GM18951 (cell line): ENCODE data around the gene RGCC.
A peak's percentile ranks its signal among the peaks of the same experiment; 100 is the strongest.

Experiments
- POLR2A ChIP-seq: IDR thresholded peaks from 4 replicates; pipeline ENCODE4 v1.6.1; 2011; ENCODE audit warnings: mild to moderate bottlenecking; ENCODE audit not compliant: insufficient read length, insufficient read depth; ENCODE audit errors: extremely low read depth
- in situ Hi-C: fragments of 300-500 bp; cut with MboI; formaldehyde crosslinking; loops from one replicate; pipeline ENCODE4 v1.12.0; 2022; ENCODE audit warnings: low sequenced_read_pairs, mixed read lengths, inconsistent platforms; ENCODE audit not compliant: unreplicated experiment

The RGCC gene

DNA sequence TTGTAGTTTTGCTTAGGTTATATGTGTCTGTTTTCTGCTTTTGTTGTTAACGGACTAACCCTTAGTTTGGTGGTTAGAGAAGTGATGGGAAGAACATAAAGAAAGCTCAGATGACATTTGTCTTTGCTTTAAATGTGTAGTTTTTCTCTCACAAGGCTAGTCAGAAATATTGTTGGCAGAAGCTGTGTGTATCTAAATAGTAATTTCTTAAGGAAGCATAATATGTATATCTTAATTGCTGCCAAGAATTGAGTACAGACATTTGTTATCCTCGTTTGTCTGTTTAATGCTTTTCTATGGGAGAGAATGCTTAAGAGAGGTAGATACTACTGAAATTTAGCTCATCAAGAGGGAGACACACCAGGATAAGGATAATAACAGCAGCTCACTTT is 2.7 kb downstream of the RGCC start:
- no peak for TF ChIP-seq POLR2A
- in situ Hi-C loops = no loop called here

DNA sequence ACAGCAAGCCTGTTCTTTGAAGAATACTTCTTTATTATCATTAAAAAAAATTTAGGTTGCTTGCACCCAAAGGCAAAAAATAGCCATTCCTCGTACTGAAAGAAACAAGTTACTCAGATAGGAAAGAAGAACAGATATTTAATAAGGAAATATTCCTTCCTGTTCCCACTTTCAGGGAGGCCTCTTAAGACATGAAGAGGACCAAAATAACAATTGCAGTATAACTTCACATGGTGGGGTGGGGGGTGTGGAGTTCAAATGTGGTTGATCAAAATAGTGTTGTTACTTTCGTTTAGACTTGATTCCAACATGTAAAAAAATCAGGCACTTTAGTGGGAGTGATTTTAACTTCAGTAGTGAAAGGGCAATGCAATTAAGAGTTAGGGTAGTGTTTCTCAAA is 3.6 kb downstream of the RGCC start:
- no peak for TF ChIP-seq POLR2A
- in situ Hi-C loops = no loop called here

DNA sequence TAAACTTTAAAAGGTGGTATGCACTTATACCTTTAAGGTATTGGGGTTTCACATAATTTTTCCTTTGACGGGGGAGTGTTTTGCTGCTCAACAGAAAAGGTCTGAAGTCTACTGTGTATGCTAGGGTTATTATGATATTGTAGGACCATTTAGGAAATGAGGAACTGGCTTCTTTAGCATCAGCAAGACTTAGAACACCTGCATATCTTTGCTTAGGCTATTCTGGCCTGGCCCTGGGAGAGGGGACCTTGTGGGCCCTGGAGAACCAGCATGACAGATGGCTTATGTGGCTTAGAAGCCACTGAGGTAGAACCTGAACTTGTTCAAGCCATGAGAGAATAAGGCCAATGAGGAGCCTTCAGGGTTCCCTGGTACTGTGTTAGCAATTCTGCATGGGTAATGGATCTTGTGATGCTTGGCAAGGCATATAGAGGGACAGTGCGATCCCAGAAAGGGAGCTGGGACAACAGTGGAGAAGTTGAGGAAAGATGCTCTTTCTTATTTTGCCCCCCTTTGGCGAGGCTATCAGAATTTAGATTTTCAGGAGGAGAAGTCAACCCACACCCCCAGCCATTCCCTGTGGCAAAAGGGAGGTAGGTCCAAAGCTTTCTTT is 4.3 kb downstream of the RGCC start:
- no peak for TF ChIP-seq POLR2A
- in situ Hi-C loops = no loop called here

DNA sequence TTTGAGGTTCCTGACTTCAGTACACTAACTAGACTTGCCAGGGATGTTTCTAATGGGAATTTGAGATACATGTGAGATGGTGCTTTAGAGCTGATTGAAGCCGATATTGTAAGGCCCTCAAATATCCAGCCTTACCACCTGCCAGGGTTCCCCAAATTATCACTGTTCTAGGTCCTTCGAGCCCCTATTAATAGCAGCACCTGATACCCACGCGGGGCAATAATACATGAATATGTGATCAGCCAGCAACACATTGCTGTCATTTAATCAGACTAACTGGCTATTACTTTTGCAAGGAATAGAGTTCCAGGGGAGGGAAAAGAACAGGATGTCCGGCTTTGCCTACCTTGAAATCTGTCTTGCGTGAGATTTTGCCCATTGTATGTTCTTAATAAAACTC is 5.1 kb downstream of the RGCC start:
- no peak for TF ChIP-seq POLR2A
- in situ Hi-C loops = no loop called here

DNA sequence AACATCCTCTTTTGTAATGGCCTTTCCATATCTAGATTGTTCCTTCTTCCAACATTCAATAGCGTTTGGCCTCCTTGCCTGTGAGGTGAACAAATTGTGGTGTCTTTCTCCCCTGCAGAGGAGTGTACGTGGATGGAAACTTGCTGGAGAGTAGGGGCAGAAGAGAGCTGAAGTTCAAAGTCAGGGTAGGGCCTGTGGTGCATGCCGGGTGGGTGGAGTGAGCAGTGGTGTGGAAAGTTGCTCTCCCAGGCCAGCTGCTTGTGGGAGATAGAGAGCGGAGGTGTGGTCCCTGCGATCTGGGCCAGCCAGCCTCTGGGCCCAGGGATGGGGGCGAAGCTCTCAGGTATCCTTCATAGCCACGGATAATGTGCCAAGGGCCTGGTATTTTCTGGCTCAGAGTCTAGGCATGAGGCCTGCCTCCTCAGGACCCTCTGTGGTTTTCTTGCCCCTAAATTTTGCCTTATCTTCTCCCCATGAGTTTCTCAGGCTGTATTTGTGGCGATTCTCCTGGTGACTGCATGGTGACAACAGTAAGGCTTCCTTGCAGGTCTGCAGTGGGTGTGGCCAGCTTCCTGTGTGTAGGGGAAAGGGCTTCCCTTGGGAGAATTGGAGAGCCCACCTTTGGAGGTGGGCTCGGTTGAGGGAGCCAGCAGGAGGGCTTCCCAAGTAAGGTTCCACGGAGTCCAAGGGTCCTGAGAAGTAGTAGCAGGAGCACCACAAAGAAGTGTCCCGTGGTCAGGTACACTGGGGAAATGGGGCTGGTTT is 6.7 kb downstream of the RGCC start:
- TF ChIP-seq POLR2A = peak; percentile 31
- in situ Hi-C loops = no loop called here

DNA sequence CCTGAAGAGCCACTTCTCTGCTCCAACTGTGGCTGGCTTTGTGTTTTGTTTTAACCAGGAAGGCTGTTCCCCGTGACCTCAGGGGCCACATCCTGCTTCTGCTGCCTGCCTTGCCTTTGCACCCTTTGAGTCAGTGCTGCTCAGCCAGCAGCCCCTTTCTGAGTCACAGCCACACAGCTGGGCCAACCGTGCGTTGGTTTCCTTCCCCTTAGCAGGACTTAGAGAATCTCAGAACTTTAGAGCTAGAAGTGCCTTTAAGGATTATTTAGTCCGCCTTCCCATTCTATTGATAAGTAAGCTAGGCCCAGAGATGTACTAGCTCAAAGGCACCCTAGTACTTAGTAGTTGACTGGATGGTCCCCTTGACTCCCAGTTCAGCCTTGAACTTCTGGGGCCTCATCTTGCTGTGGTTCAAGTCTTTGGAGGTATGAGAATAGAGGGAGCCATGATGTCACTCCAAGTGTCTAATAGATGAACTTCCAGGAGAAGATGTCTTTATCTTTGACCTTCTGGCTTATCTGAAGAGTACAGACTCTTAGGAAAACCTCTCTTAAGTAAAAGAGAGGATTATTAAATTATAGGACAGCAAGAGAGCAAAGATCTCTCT is 8.0 kb downstream of the RGCC start:
- TF ChIP-seq POLR2A = peak; percentile 42
- in situ Hi-C loops = no loop called here

DNA sequence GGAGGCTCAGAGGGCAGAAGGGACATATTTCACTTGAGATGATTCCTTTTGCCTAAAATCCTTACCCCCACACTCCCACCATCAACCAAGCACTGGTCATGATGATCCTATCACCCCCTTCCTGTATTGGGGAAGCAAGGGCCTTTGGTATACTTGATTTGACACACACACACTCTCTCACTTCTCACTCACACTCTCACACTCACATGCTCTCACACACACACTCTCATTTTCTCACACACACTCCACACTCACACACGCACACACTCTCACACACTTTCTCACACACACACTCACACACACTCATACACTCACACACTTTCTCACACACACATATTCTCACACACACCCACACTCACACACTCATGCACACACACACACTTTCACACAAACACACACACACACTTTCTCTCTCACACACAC is 8.6 kb downstream of the RGCC start:
- in situ Hi-C loops = no loop called here
- TF ChIP-seq POLR2A = no peak

DNA sequence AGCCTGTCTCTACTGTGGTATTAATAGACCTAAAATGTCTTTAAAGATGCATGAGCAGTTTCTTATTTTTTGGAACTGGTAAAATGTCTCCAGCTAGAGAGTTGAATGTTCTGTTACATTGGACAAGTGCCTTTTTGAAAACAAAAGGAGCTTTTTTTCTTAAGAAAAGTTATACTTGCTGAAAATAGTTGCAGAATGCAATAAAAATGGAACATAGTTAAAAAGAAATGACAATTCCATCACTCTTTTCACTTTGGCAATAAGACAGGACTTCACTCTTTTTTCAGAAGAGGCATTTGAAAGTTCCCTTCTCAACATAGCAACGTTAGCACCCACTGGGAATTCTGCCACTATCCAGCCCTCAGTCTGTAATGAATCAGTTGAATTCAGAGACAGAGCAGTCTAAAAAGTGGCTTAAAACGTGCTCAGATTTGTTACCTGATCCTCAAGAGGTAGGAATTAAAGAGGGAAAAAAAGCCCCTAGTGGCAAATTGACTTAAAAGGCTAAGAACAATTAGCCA is 10.1 kb downstream of the RGCC start:
- in situ Hi-C loops = no loop called here
- TF ChIP-seq POLR2A = no peak

DNA sequence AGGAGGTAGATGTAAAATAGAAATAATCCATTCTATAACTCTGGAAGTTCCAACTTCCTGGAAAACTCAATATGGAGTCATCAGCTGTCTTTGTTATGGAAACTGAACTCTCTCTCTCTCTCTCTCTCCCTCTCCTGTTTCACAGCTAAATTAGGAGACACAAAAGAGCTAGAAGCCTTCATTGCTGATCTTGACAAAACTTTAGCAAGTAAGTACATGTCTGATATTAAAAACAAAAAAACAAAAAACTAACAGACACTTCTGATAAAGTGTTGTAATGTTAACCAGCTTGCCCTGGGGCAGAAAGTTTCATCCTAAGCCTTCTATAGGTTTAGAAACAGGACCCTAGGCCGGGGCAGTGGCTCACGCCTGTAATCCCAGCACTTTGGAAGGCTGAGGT is 11.3 kb downstream of the RGCC start:
- in situ Hi-C loops = no loop called here

DNA sequence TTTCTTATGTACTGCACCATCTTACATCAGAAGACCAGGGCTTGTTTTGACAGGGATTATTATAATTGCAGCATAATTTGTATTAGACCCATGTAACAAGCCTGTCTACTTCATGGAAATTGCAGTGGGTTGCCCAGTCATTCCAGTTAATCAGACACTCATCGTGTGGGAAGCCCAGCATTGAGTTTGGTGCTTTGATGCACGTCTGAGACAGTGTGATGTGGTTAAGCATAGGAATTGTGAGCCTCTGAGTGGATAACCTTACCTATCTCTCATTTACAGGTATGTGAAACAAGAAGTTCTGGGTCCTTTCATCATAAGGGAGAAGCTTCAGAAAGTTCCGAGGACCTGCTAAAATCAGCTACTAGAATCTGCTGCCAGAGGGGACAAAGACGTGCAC is 12.8 kb downstream of the RGCC start:
- in situ Hi-C loops = no loop called here
- no peak for TF ChIP-seq POLR2A

More for the DNA sequence above, 11.3 kb downstream of the RGCC start:
- TF ChIP-seq POLR2A = no peak

DNA sequence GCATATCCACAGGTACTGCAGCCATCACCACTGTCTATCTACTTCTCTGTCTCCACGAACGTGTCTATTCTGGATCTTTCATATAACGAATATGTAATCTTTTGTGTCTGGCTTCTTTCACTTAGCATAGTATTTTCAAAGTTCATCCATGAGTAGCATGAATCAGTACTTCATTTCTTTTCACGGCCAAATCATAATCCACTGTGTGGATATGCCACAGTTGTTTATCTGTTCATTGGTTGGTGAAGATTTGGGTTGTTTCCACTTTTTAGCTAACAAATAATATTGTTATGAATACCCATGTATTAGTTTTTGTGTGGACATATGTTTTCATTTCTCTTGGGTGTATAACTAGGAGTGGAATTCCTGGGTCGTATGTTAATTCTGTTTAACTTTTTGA is 14.4 kb downstream of the RGCC start:
- no peak for TF ChIP-seq POLR2A
- in situ Hi-C loops = no loop called here

DNA sequence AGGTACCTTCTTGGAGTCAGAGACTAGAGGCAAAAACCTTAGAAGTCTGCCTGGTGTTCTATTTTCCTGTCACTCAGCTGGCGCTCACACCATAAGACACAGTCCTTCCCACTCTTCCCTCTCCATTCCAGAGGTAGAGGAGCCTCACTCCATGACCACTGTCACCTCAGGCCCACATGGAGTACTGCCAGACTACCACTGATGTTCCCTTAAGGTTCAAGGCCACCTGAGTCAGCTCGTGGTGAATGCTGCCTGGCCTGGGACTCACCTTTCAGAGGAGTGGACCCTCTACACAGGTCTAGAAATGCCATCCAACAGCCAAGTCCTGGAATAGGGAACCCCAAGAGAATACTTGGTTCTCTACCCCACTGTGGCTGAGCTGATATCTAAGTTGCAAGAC is 29.9 kb downstream of the RGCC start:
- in situ Hi-C loops = no loop called here
- TF ChIP-seq POLR2A = no peak

DNA sequence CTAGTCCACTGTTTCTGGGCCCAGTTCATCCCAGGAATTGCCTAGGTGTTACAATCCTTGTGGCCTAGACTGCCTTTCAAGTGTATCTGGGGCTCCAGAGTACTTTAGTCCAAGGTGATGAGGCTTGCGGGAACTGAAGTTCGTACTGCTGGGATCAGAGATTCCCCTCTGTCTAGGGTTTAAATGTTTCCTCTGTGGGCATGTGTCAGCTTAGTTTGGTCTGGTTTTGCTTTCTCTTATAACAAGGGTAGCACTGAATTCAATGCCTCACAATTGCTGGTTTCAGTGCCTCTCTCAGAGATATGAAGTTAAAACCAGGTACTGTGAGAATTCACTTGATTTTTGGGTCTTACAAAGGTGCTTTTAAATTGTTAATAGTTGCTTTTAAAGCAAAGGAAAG is 30.8 kb downstream of the RGCC start:
- in situ Hi-C loops = no loop called here
- no peak for TF ChIP-seq POLR2A
